Panc1 (cell line): Measurements from ENCODE around the gene TSHR. TPM values are rescaled to one million over a fixed set of nuclear protein-coding genes. Genes with fewer than 3 reads are reported as not detected.

Experiments
- ATAC-seq: fragments of 200-7000 bp; cut with Tn5 transposase; 2 replicates; pipeline ENCODE4 v1.9.1; 2020; ENCODE audit warnings: mild to moderate bottlenecking, moderate library complexity
- BruUV-seq: library from RNA; stranded (reverse); fragments of 400-500 nt; replicated peaks from 2 replicates; lab custom pipeline; 2021; lab: Mats Ljungman, UMichigan
- CTCF ChIA-PET: fragments of 300-600 bp; sonication (Branson Sonifier 250); formaldehyde crosslinking; loops from one replicate; lab custom pipeline; 2022; ENCODE audit warnings: antibody characterized with exemption; lab: Charles Lee
- POLR2A ChIA-PET: fragments of 300-600 bp; sonication (Branson Sonifier 250); formaldehyde crosslinking; loops from one replicate; lab custom pipeline; 2022; ENCODE audit warnings: antibody characterized with exemption; lab: Charles Lee
- DNase-seq: peaks from one replicate; pipeline ENCODE4 v3.0.0-alpha.2; 2010; ENCODE audit warnings: low read depth, low spot score
- H3K27ac ChIP-seq: 2 replicates; pipeline ENCODE4 v1.5.1; 2011; ENCODE audit warnings: mild to moderate bottlenecking, low read length, inconsistent platforms
- H3K27me3 ChIP-seq: fragments of 200-500 bp; sonication (Bioruptor generic); 2 replicates; pipeline ENCODE4 v1.6.0; 2014; ENCODE audit warnings: low read length, inconsistent platforms; ENCODE audit not compliant: control insufficient read depth, insufficient read depth
- H3K36me3 ChIP-seq: fragments of 200-500 bp; sonication (Bioruptor generic); 2 replicates; pipeline ENCODE4 v1.5.1; 2014; ENCODE audit warnings: inconsistent platforms, mild to moderate bottlenecking, low read length, moderate library complexity; ENCODE audit not compliant: control insufficient read depth, insufficient read depth
- H3K4me1 ChIP-seq: 2 replicates; pipeline ENCODE4 v1.5.1; 2011; ENCODE audit warnings: inconsistent platforms, mild to moderate bottlenecking, low read length, moderate library complexity; ENCODE audit not compliant: control insufficient read depth, insufficient read depth
- H3K4me3 ChIP-seq, 2 experiments: 2 replicates each; pipeline ENCODE4 v1.5.1; 2011 to 2012; ENCODE audit warnings: low read depth in 2 of 2, low read length in 2 of 2, mild to moderate bottlenecking in 2 of 2, inconsistent platforms in 1 of 2, moderate library complexity in 1 of 2
- H3K9me3 ChIP-seq: fragments of 200-500 bp; sonication (Bioruptor generic); 2 replicates; pipeline ENCODE4 v1.5.1; 2014; ENCODE audit warnings: low read depth, mild to moderate bottlenecking, inconsistent platforms, low read length, moderate library complexity; ENCODE audit not compliant: control insufficient read depth, insufficient read depth
- CTCF ChIP-seq: fragments of 450-650 bp; IDR thresholded peaks from 2 replicates; pipeline ENCODE4 v1.5.1; 2017; ENCODE audit warnings: mild to moderate bottlenecking
- POLR2AphosphoS5 ChIP-seq: IDR thresholded peaks from 2 replicates; pipeline ENCODE4 v1.6.1; 2012; ENCODE audit warnings: mild to moderate bottlenecking, low read depth, low read length, moderate library complexity
- SIN3A ChIP-seq: IDR thresholded peaks from 2 replicates; pipeline ENCODE4 v1.6.1; 2012; ENCODE audit warnings: low read depth, mild to moderate bottlenecking, low read length, moderate library complexity, borderline replicate concordance; ENCODE audit not compliant: insufficient read depth
- TCF7L2 ChIP-seq: IDR thresholded peaks from 2 replicates; pipeline ENCODE4 v1.6.1; 2011; ENCODE audit warnings: mild to moderate bottlenecking, low read depth, low read length, inconsistent platforms
- in situ Hi-C: cut with HindIII; loops from 2 replicates; pipeline ENCODE4 v1.10.0; 2016; ENCODE audit warnings: low sequenced_read_pairs, low pct_unique_long_range_greater_than_20kb
- intact Hi-C: fragments of 100-400 bp; cut with micrococcal nuclease; formaldehyde crosslinking; loops from one replicate; pipeline ENCODE4 v1.10.0; 2022; ENCODE audit not compliant: unreplicated experiment
- total RNA-seq: library from RNA; stranded (reverse); gene quantifications from one replicate; pipeline ENCODE4 v1.2.1, GENCODE V29; 2021; ENCODE audit not compliant: unreplicated experiment
- TF ChIP-seq, protein P1 (sequence below), 2 experiments: IDR thresholded peaks; 2 replicates each; pipeline ENCODE4 v1.6.1; 2011 to 2012; ENCODE audit warnings: low read depth in 2 of 2, control low read depth in 1 of 2, low read length in 1 of 2, mild to moderate bottlenecking in 1 of 2, moderate library complexity in 1 of 2; ENCODE audit not compliant: insufficient read depth in 1 of 2

TSHR gene
- total RNA-seq, 1 experiment from 2014 or later, result not detected

GRCh38 chr14:81066672-81067071 is 111.3 kb downstream of the TSHR start:
- no TSS peak for BruUV-seq
- no peak for ATAC-seq
- POLR2A ChIA-PET, result no interaction called here
- no peaks in the 10 kb centered on the region for H3K9me3 ChIP-seq
- H3K4me1 ChIP-seq, result no peaks in the 10 kb centered on the region
- H3K27me3 ChIP-seq, result no peaks in the 10 kb centered on the region
- no peaks in the 10 kb centered on the region for H3K36me3 ChIP-seq
- no peak for DNase-seq
- TF ChIP-seq POLR2AphosphoS5 (no peak), TCF7L2 (no peak), CTCF (no peak)
- TF ChIP-seq, protein P1, sequence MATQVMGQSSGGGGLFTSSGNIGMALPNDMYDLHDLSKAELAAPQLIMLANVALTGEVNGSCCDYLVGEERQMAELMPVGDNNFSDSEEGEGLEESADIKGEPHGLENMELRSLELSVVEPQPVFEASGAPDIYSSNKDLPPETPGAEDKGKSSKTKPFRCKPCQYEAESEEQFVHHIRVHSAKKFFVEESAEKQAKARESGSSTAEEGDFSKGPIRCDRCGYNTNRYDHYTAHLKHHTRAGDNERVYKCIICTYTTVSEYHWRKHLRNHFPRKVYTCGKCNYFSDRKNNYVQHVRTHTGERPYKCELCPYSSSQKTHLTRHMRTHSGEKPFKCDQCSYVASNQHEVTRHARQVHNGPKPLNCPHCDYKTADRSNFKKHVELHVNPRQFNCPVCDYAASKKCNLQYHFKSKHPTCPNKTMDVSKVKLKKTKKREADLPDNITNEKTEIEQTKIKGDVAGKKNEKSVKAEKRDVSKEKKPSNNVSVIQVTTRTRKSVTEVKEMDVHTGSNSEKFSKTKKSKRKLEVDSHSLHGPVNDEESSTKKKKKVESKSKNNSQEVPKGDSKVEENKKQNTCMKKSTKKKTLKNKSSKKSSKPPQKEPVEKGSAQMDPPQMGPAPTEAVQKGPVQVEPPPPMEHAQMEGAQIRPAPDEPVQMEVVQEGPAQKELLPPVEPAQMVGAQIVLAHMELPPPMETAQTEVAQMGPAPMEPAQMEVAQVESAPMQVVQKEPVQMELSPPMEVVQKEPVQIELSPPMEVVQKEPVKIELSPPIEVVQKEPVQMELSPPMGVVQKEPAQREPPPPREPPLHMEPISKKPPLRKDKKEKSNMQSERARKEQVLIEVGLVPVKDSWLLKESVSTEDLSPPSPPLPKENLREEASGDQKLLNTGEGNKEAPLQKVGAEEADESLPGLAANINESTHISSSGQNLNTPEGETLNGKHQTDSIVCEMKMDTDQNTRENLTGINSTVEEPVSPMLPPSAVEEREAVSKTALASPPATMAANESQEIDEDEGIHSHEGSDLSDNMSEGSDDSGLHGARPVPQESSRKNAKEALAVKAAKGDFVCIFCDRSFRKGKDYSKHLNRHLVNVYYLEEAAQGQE (IDR thresholded peaks at IDR 0.05; ENCODE audit: insufficient read depth in 1 of 2, low read depth in 2 of 2, low read length in 1 of 2), result no peak
- in situ Hi-C loops, result no loop called here
- CTCF ChIA-PET, result no interaction called here
- intact Hi-C loops, result no loop called here
- no peak overlapping the region for H3K27ac ChIP-seq
- no peak overlapping the region for H3K4me3 ChIP-seq

GRCh38 chr14:81067156-81067555 is 111.7 kb downstream of the TSHR start:
- Histone ChIP-seq H3K27ac (no peak overlapping the region), H3K4me1 (no peaks in the 10 kb centered on the region), H3K36me3 (no peaks in the 10 kb centered on the region), H3K27me3 (no peaks in the 10 kb centered on the region), H3K4me3 (no peak overlapping the region), H3K9me3 (0 out of 2 replicates have a peak, but pooled peaks cover 1% of the 10 kb centered on the region)
- ATAC-seq (no peak), DNase-seq (no peak)
- no peak for TF ChIP-seq TCF7L2
- TF ChIP-seq CTCF, result no peak
- TF ChIP-seq, protein P1 (IDR thresholded peaks at IDR 0.05; ENCODE audit: insufficient read depth in 1 of 2, low read depth in 2 of 2, low read length in 1 of 2), result no peak
- no peak for TF ChIP-seq SIN3A
- TF ChIP-seq POLR2AphosphoS5, result no peak
- intact Hi-C loops (no loop called here), in situ Hi-C loops (no loop called here)
- BruUV-seq, result no TSS peak
- ChIA-PET POLR2A (no interaction called here), CTCF (no interaction called here)
